NB4 (cell line): ENCODE measurements around the gene RGS9.

ENCODE experiments used
- DNase-seq: peaks from one replicate; pipeline ENCODE4 v3.0.0; 2010; ENCODE audit warnings: low read depth
- H3K4me3 ChIP-seq: one replicate; pipeline ENCODE4 v1.5.1; 2011; ENCODE audit warnings: mild to moderate bottlenecking, low read depth, low read length, moderate library complexity
- CTCF ChIP-seq: IDR thresholded peaks from one replicate; pipeline ENCODE4 v1.5.1; 2012; ENCODE audit warnings: low read depth, low read length
- MAX ChIP-seq: IDR thresholded peaks from 2 replicates; pipeline ENCODE4 v1.6.1; 2011; ENCODE audit warnings: low read depth, low read length
- MYC ChIP-seq: IDR thresholded peaks from 2 replicates; pipeline ENCODE4 v1.6.1; 2011; ENCODE audit warnings: low read depth, low read length
- POLR2A ChIP-seq: IDR thresholded peaks from 2 replicates; pipeline ENCODE4 v1.6.1; 2011; ENCODE audit warnings: mild to moderate bottlenecking; ENCODE audit not compliant: insufficient read length; ENCODE audit errors: extremely low read depth

The RGS9 gene

GRCh38 chr17:65259696-65260485 lies 122.7 kb downstream of the RGS9 start:
- TF ChIP-seq POLR2A (no peak), MYC (no peak), MAX (no peak), CTCF (no peak)
- H3K4me3 ChIP-seq: no peak overlapping the region
- no peak for DNase-seq

- TF ChIP-seq MYC (no peak), POLR2A (no peak), CTCF (no peak), MAX (no peak)
- H3K4me3 ChIP-seq: no peak overlapping the region
- DNase-seq: no peak
Measured at GRCh38 chr17:65260626-65261025, 123.5 kb downstream of the RGS9 start.

- no peak overlapping the region for H3K4me3 ChIP-seq
- DNase-seq: no peak
- no peak for TF ChIP-seq MYC
- TF ChIP-seq MAX: no peak
- TF ChIP-seq POLR2A: no peak
- no peak for TF ChIP-seq CTCF
Measured at GRCh38 chr17:65261152-65261551, 124.0 kb downstream of the RGS9 start.

- no peak for DNase-seq
- no peak overlapping the region for H3K4me3 ChIP-seq
- TF ChIP-seq MYC (no peak), MAX (no peak), CTCF (no peak), POLR2A (no peak)
Measured at GRCh38 chr17:65261682-65262636, 124.8 kb downstream of the RGS9 start.

GRCh38 chr17:65265276-65265675 lies 128.1 kb downstream of the RGS9 start:
- TF ChIP-seq POLR2A (no peak), CTCF (no peak), MYC (no peak), MAX (no peak)

More at GRCh38 chr17:65265276-65265675, 128.1 kb downstream of the RGS9 start:
- DNase-seq: no peak
- no peak overlapping the region for H3K4me3 ChIP-seq
